Astrocyte (in vitro differentiated cells and primary cell): ENCODE data around the gene C19orf44. TPM values are rescaled to one million over a fixed set of nuclear protein-coding genes. Genes with fewer than 3 reads are reported as not detected.
A peak's percentile ranks its signal among the peaks of the same experiment; 100 is the strongest.

ENCODE experiments used
- DNase-seq: peaks from one replicate; pipeline ENCODE4 v3.0.0-alpha.2; 2010; ENCODE audit warnings: low read depth
- FAIRE-seq: peaks from 2 replicates; lab custom pipeline; 2011; peaks lifted over from hg19 to GRCh38; lab: Jason Lieb, UNC
- H2AFZ ChIP-seq: 2 replicates; pipeline ENCODE4 v1.6.0; 2012; ENCODE audit warnings: low read depth, low read length, inconsistent platforms
- H3K27ac ChIP-seq: 2 replicates; pipeline ENCODE4 v1.5.1; 2011; ENCODE audit warnings: low read depth, low read length, inconsistent platforms
- H3K27me3 ChIP-seq: 2 replicates; pipeline ENCODE4 v1.6.0; 2011; ENCODE audit warnings: low read length, inconsistent platforms; ENCODE audit not compliant: insufficient read depth
- H3K36me3 ChIP-seq: 2 replicates; pipeline ENCODE4 v1.5.1; 2011; ENCODE audit warnings: low read length, inconsistent platforms; ENCODE audit not compliant: insufficient read depth
- H3K4me1 ChIP-seq: 2 replicates; pipeline ENCODE4 v1.5.1; 2011; ENCODE audit warnings: low read length, inconsistent platforms; ENCODE audit not compliant: insufficient read depth
- H3K4me2 ChIP-seq: 2 replicates; pipeline ENCODE4 v1.6.0; 2012; ENCODE audit warnings: low read length, inconsistent platforms
- H3K4me3 ChIP-seq: 2 replicates; pipeline ENCODE4 v1.5.1; 2011; ENCODE audit warnings: low read depth, mild to moderate bottlenecking, low read length, inconsistent platforms; ENCODE audit not compliant: insufficient read depth
- H3K79me2 ChIP-seq: 2 replicates; pipeline ENCODE4 v1.6.0; 2012; ENCODE audit warnings: mild to moderate bottlenecking, low read length, inconsistent platforms; ENCODE audit not compliant: insufficient read depth
- H3K9ac ChIP-seq: 2 replicates; pipeline ENCODE4 v1.6.0; 2012; ENCODE audit warnings: mild to moderate bottlenecking, low read length, inconsistent platforms
- H3K9me3 ChIP-seq: 2 replicates; pipeline ENCODE4 v1.5.1; 2012; ENCODE audit warnings: low read depth, mild to moderate bottlenecking, low read length, inconsistent platforms; ENCODE audit not compliant: insufficient read depth
- H4K20me1 ChIP-seq: 2 replicates; pipeline ENCODE4 v1.6.0; 2012; ENCODE audit warnings: low read length, inconsistent platforms; ENCODE audit not compliant: insufficient read depth
- H3K27ac Mint-ChIP-seq: one replicate; pipeline ENCODE4 v1.8.0; 2021; ENCODE audit warnings: mild to moderate bottlenecking, mixed read lengths; ENCODE audit not compliant: unreplicated experiment
- H3K27me3 Mint-ChIP-seq: one replicate; pipeline ENCODE4 v1.8.0; 2021; ENCODE audit warnings: low read depth, mixed read lengths; ENCODE audit not compliant: unreplicated experiment
- H3K36me3 Mint-ChIP-seq: one replicate; pipeline ENCODE4 v1.8.0; 2021; ENCODE audit warnings: low read depth, mixed read lengths; ENCODE audit not compliant: unreplicated experiment
- H3K4me1 Mint-ChIP-seq: one replicate; pipeline ENCODE4 v1.8.0; 2021; ENCODE audit warnings: low read depth, mixed read lengths; ENCODE audit not compliant: unreplicated experiment
- H3K4me3 Mint-ChIP-seq: one replicate; pipeline ENCODE4 v1.8.0; 2021; ENCODE audit warnings: mild to moderate bottlenecking, moderate library complexity, mixed read lengths; ENCODE audit not compliant: unreplicated experiment
- H3K9me3 Mint-ChIP-seq: one replicate; pipeline ENCODE4 v1.8.0; 2021; ENCODE audit warnings: mild to moderate bottlenecking, mixed read lengths; ENCODE audit not compliant: unreplicated experiment
- CTCF ChIP-seq: IDR thresholded peaks from 2 replicates; pipeline ENCODE4 v1.5.1; 2011; ENCODE audit warnings: low read depth, mild to moderate bottlenecking, inconsistent platforms, low read length, moderate library complexity; ENCODE audit not compliant: insufficient read depth
- EZH2 ChIP-seq: IDR thresholded peaks from 2 replicates; pipeline ENCODE4 v1.6.1; 2012; ENCODE audit warnings: mild to moderate bottlenecking, low read length, inconsistent platforms; ENCODE audit not compliant: insufficient read depth
- total RNA-seq: library from RNA; stranded (reverse); gene quantifications from 2 replicates; pipeline ENCODE4 v1.2.1, GENCODE V29; 2021

Gene C19orf44
- total RNA-seq, 1 donor from 2014 or later = 5.0 TPM

DNA sequence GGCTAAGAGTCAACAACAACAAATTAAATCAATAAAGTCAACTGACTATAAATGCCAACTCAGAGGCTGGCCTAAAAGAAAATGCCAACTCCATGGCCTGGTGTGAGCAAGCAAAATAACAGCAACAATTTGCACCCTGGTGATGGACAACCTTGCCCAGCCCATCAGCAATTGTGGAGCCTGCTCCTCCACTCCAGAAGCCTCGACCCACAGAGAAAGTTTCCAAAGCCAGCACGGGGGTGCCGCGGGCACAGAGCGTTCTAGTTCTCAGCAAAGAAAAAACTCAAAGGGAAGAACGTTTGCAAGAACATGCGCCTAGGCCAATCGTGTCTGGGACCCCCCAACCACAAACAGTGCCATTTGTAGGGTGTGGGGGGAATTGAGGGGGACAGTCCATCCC is 35.7 kb upstream of the C19orf44 start:
- no peak overlapping the region for H3K4me3 Mint-ChIP-seq
- FAIRE-seq = no peak

GRCh38 chr19:16461630-16462051 is 34.6 kb upstream of the C19orf44 start:
- Histone ChIP-seq H3K27me3 (no peaks in the 10 kb centered on the region), H3K9me3 (no peaks in the 10 kb centered on the region), H2AFZ (no peak overlapping the region), H3K36me3 (no peaks in the 10 kb centered on the region), H3K4me1 (peaks cover 32% of the 10 kb centered on the region), H3K9ac (no peak overlapping the region), H3K79me2 (peaks cover 96% of the 10 kb centered on the region), H3K27ac (no peak overlapping the region), H3K4me2 (no peak overlapping the region), H4K20me1 (peaks cover 96% of the 10 kb centered on the region), H3K4me3 (no peak overlapping the region)
- Mint-ChIP-seq H3K9me3 (no peaks in the 10 kb centered on the region), H3K27ac (no peak overlapping the region), H3K27me3 (no peaks in the 10 kb centered on the region), H3K4me3 (no peak overlapping the region), H3K36me3 (peaks cover 6% of the 10 kb centered on the region), H3K4me1 (peaks cover 39% of the 10 kb centered on the region)
- TF ChIP-seq CTCF = no peak
- no peak for TF ChIP-seq EZH2
- DNase-seq = no peak
- no peak for FAIRE-seq

More for the DNA sequence above, 35.7 kb upstream of the C19orf44 start:
- H3K27me3 Mint-ChIP-seq = peaks cover 2% of the 10 kb centered on the region
- Histone ChIP-seq H2AFZ (no peak overlapping the region), H3K27me3 (no peaks in the 10 kb centered on the region), H3K9ac (no peak overlapping the region), H3K79me2 (peaks cover 97% of the 10 kb centered on the region), H4K20me1 (peaks cover 96% of the 10 kb centered on the region), H3K9me3 (no peaks in the 10 kb centered on the region), H3K4me3 (no peak overlapping the region), H3K4me2 (no peak overlapping the region), H3K36me3 (no peaks in the 10 kb centered on the region), H3K27ac (no peak overlapping the region), H3K4me1 (peaks cover 34% of the 10 kb centered on the region)
- no peaks in the 10 kb centered on the region for H3K9me3 Mint-ChIP-seq
- H3K27ac Mint-ChIP-seq = no peak overlapping the region
- DNase-seq = no peak
- H3K4me1 Mint-ChIP-seq = peaks cover 45% of the 10 kb centered on the region
- TF ChIP-seq EZH2 (no peak), CTCF (no peak)
- peaks cover 6% of the 10 kb centered on the region for H3K36me3 Mint-ChIP-seq

DNA sequence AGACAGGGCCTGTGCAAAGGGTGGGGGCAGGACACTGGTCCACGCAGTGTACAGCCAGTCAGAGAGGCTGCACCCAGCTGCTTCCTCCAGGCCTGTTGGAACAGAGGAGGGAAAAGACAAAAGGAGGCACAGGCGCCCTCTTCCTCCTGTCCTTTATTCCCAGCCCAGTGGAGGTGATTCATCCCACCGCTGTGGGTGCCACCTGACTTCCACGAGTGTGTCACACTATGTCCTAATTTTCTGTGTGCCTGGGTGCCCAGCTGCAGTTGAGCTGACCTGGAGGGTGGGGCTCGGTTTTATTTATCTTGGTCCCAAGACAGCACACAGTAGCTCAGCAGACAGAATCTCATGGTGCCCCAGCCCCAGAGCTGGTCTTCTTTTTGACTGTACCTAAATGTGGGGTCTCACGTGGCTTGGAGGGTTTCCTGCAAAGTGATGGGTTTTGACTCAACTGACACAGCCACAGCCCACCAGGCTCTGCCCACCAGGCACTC is 33.4 kb upstream of the C19orf44 start:
- FAIRE-seq (no peak), DNase-seq (peak; percentile 18)
- H3K4me3 Mint-ChIP-seq = no peak overlapping the region
- Histone ChIP-seq H3K36me3 (no peaks in the 10 kb centered on the region), H3K4me2 (no peak overlapping the region), H2AFZ (no peak overlapping the region), H3K79me2 (peaks cover 96% of the 10 kb centered on the region), H3K27ac (no peak overlapping the region), H3K27me3 (no peaks in the 10 kb centered on the region), H3K4me3 (no peak overlapping the region), H3K4me1 (peaks cover 21% of the 10 kb centered on the region), H3K9ac (peak overlapping the region; percentile 14), H4K20me1 (peaks cover 96% of the 10 kb centered on the region), H3K9me3 (no peaks in the 10 kb centered on the region)
- H3K27ac Mint-ChIP-seq = peak overlapping the region; percentile 12
- peaks cover 6% of the 10 kb centered on the region for H3K36me3 Mint-ChIP-seq
- no peak for TF ChIP-seq EZH2
- TF ChIP-seq CTCF = no peak
- H3K4me1 Mint-ChIP-seq = peaks cover 28% of the 10 kb centered on the region
- H3K27me3 Mint-ChIP-seq = no peaks in the 10 kb centered on the region
- H3K9me3 Mint-ChIP-seq = no peaks in the 10 kb centered on the region
